ENCODE measurements around the gene AMHR2. TPM values are rescaled to one million over a fixed set of nuclear protein-coding genes. Genes with fewer than 3 reads are reported as not detected.
A peak's percentile ranks its signal among the peaks of the same experiment; 100 is the strongest.
"Not testable (repeated sequence)": the region's sequence is repeated elsewhere in the genome, so short reads cannot be mapped to it uniquely, and the experiment has no call there.

AMHR2 gene
- total and polyA plus RNA-seq, 2 experiments from 2014 or later, result 0.24 TPM; not detected in 1

DNA sequence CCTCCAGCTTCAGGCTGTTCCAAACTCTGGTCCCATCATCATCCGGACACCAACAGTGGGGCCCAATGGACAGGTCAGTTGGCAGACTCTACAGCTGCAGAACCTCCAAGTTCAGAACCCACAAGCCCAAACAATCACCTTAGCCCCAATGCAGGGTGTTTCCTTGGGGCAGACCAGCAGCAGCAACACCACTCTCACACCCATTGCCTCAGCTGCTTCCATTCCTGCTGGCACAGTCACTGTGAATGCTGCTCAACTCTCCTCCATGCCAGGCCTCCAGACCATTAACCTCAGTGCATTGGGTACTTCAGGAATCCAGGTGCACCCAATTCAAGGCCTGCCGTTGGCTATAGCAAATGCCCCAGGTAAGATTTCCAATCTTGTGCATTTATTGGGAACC lies 40.4 kb upstream of the AMHR2 start:
- peaks cover 6% of the 10 kb centered on the region; the same call in 1 of the 2 replicates for H3F3A ChIP-seq (replicated peaks; ENCODE audit: low read depth)
- peaks cover 72% of the 10 kb centered on the region for H3K79me2 ChIP-seq (replicated peaks; ENCODE audit: insufficient read depth)
- H3K4me1 ChIP-seq (ENCODE audit: insufficient read depth), result peaks cover 19% of the 10 kb centered on the region
- H3K9me2 ChIP-seq (ENCODE audit: insufficient read depth), result no peaks in the 10 kb centered on the region
- H2AFZ ChIP-seq, result no peak overlapping the region
- Mint-ChIP-seq H3K36me3 (ENCODE audit: low read depth) (peaks cover 56% of the 10 kb centered on the region), H3K4me3 (peak overlapping the region; percentile 40), H3K27ac (no peak overlapping the region; the same call in 1 of the 2 replicates), H3K27me3 (ENCODE audit: insufficient read depth, low read depth, poor library complexity) (peaks cover 5% of the 10 kb centered on the region), H3K9me3 (no peaks in the 10 kb centered on the region; the same call in 1 of the 3 replicates), H3K4me1 (peaks cover 29% of the 10 kb centered on the region)
- peak overlapping the region; percentile 26; the same call in 1 of the 2 replicates for H3K4me2 ChIP-seq
- peaks cover 23% of the 10 kb centered on the region for H4K20me1 ChIP-seq (replicated peaks; ENCODE audit: insufficient read depth)
- H3K27me3 ChIP-seq (ENCODE audit: insufficient read depth), result no peaks in the 10 kb centered on the region
- DNase-seq (ENCODE audit: low spot score) (no peak), ATAC-seq (no peak)
- no peak overlapping the region for H3K27ac ChIP-seq (ENCODE audit: low read depth)
- H3K36me3 ChIP-seq (ENCODE audit: insufficient read depth), result peaks cover 31% of the 10 kb centered on the region; the same call in 1 of the 2 replicates
- H3K4me3 ChIP-seq, result no peak overlapping the region
- no peak for TF ChIP-seq ZNF331 (CRISPR knock-in tag; IDR thresholded peaks at IDR 0.05; ENCODE audit: low read depth)
- TF ChIP-seq, protein P1, sequence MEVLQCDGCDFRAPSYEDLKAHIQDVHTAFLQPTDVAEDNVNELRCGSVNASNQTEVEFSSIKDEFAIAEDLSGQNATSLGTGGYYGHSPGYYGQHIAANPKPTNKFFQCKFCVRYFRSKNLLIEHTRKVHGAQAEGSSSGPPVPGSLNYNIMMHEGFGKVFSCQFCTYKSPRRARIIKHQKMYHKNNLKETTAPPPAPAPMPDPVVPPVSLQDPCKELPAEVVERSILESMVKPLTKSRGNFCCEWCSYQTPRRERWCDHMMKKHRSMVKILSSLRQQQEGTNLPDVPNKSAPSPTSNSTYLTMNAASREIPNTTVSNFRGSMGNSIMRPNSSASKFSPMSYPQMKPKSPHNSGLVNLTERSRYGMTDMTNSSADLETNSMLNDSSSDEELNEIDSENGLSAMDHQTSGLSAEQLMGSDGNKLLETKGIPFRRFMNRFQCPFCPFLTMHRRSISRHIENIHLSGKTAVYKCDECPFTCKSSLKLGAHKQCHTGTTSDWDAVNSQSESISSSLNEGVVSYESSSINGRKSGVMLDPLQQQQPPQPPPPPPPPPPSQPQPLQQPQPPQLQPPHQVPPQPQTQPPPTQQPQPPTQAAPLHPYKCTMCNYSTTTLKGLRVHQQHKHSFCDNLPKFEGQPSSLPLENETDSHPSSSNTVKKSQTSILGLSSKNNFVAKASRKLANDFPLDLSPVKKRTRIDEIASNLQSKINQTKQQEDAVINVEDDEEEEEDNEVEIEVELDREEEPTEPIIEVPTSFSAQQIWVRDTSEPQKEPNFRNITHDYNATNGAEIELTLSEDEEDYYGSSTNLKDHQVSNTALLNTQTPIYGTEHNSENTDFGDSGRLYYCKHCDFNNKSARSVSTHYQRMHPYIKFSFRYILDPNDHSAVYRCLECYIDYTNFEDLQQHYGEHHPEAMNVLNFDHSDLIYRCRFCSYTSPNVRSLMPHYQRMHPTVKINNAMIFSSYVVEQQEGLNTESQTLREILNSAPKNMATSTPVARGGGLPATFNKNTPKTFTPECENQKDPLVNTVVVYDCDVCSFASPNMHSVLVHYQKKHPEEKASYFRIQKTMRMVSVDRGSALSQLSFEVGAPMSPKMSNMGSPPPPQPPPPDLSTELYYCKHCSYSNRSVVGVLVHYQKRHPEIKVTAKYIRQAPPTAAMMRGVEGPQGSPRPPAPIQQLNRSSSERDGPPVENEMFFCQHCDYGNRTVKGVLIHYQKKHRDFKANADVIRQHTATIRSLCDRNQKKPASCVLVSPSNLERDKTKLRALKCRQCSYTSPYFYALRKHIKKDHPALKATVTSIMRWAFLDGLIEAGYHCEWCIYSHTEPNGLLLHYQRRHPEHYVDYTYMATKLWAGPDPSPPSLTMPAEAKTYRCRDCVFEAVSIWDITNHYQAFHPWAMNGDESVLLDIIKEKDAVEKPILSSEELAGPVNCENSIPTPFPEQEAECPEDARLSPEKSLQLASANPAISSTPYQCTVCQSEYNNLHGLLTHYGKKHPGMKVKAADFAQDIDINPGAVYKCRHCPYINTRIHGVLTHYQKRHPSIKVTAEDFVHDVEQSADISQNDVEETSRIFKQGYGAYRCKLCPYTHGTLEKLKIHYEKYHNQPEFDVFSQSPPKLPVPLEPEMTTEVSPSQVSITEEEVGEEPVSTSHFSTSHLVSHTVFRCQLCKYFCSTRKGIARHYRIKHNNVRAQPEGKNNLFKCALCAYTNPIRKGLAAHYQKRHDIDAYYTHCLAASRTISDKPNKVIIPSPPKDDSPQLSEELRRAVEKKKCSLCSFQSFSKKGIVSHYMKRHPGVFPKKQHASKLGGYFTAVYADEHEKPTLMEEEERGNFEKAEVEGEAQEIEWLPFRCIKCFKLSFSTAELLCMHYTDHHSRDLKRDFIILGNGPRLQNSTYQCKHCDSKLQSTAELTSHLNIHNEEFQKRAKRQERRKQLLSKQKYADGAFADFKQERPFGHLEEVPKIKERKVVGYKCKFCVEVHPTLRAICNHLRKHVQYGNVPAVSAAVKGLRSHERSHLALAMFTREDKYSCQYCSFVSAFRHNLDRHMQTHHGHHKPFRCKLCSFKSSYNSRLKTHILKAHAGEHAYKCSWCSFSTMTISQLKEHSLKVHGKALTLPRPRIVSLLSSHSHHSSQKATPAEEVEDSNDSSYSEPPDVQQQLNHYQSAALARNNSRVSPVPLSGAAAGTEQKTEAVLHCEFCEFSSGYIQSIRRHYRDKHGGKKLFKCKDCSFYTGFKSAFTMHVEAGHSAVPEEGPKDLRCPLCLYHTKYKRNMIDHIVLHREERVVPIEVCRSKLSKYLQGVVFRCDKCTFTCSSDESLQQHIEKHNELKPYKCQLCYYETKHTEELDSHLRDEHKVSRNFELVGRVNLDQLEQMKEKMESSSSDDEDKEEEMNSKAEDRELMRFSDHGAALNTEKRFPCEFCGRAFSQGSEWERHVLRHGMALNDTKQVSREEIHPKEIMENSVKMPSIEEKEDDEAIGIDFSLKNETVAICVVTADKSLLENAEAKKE (CRISPR knock-in tag; IDR thresholded peaks at IDR 0.05), result no peak

DNA sequence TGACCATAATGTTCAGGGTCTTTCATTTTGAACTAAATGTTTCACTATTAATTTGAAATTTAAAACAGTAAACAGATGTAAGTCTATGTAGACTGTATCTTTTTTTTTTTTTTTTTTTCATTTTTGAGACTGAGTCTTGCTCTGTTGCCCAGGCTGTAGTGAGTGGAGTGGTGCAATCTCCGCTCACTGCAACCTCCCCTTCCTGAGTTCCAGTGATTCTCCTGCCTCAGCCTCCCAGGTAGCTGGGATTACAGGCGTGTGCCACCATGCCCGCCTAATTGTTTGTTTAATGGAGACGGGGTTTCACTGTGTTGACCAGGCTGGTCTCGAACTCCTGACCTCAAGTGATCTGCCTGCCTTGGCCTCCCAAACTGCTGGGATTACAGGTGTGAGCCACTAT lies 37.3 kb upstream of the AMHR2 start:
- not testable (repeated sequence) for H3K27ac Mint-ChIP-seq; DNase-seq (ENCODE audit: low spot score); H3K4me3 ChIP-seq; ATAC-seq; H2AFZ ChIP-seq; H3F3A ChIP-seq (replicated peaks; ENCODE audit: low read depth); H3K27me3 ChIP-seq (ENCODE audit: insufficient read depth); H3K27ac ChIP-seq (ENCODE audit: low read depth); H3K9me2 ChIP-seq (ENCODE audit: insufficient read depth); H3K4me2 ChIP-seq; H3K27me3 Mint-ChIP-seq (ENCODE audit: insufficient read depth, low read depth, poor library complexity); H3K9me3 Mint-ChIP-seq
- peak overlapping the region; percentile 7; the same call in 1 of the 3 replicates for H3K4me3 Mint-ChIP-seq
- H3K36me3 ChIP-seq (ENCODE audit: insufficient read depth), result peaks cover 31% of the 10 kb centered on the region; the same call in 1 of the 2 replicates
- H3K79me2 ChIP-seq (replicated peaks; ENCODE audit: insufficient read depth), result peaks cover 100% of the 10 kb centered on the region
- H4K20me1 ChIP-seq (replicated peaks; ENCODE audit: insufficient read depth), result peaks cover 23% of the 10 kb centered on the region
- peaks cover 54% of the 10 kb centered on the region for H3K36me3 Mint-ChIP-seq (ENCODE audit: low read depth)
- H3K4me1 ChIP-seq (ENCODE audit: insufficient read depth), result peaks cover 11% of the 10 kb centered on the region
- H3K4me1 Mint-ChIP-seq, result peaks cover 28% of the 10 kb centered on the region
